ENCODE measurements around the gene SMAP2.
A peak's percentile ranks its signal among the peaks of the same experiment; 100 is the strongest.

- TF ChIP-seq POLR2A (IDR thresholded peaks at IDR 0.05; ENCODE audit: low read depth, low read length) = no peak
- no peak for TF ChIP-seq TAF1 (IDR thresholded peaks at IDR 0.05; ENCODE audit: low read depth, low read length)
- 0 out of 2 replicates have a peak, but pooled peaks have one; percentile 27 for TF ChIP-seq POLR2AphosphoS5 (IDR thresholded peaks at IDR 0.05; ENCODE audit: low read depth, low read length)
Measured at GRCh38 chr1:40383095-40383487, 9.6 kb downstream of the SMAP2 start.
